Stimulated activated CD4-positive, alpha-beta T cell treated with anti-CD3 and anti-CD28 coated beads, Interleukin-4, amount 100 ng/mL, for 48 hours (primary cell): ENCODE data around the gene ARL1.
"Not testable (repeated sequence)": the region's sequence is repeated elsewhere in the genome, so short reads cannot be mapped to it uniquely, and the experiment has no call there.

Experiments
- DNase-seq, 2 donors: peaks; one replicate each; pipeline ENCODE4 v3.0.0-alpha.2; 2020; ENCODE audit warnings: low read depth in 2 of 2

The ARL1 gene

DNA sequence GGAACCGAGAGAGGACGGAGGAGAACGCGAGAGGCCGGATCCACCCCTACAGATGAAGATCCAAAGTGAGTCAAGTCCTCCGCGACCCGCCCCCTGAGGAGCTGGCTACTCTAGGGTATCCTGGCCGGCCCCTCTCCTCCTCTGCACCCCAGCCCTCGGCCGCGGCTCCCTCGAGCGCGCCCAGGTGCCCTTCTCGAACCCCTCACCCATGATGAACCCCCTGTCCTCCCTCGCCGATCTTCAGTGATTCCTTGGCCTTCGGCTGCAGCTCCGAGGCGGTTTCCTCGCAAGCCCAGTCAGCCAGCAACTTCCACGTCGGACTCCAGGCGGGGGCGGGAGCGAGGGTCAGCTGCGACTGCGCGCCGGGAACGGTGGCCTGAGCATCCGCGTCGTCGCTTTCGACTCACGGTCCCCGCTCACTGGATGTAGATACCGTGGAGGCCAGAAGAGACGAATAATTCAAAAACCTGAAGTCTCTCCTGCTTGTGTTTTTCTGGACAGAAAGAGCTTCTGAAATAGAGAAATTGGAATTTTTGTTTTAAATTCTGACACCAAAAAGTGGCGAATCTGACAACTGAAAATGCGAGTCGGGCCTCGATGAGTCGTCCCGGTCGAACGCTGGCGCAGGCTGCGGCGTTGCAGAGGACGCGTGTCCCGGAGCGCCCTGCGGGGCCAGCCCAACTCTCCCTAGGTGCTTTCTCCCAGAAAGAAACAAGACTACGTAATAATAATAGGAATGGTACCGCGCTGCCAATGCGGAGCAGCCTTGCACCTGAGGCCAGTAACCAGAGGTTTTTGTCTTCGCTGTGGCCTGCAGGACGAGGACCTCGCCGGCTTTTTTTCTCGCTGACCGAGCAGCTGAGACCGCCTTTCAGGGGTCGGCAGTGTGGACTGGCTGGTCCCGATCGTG, at the start of gene ARL1:
Gene ARL1 (minus strand): TSS at position 337 of the 910 bp plus-strand sequence. CDS start 127 bp downstream, at position 210.
- peak; percentile 76 to 82 for DNase-seq

DNA sequence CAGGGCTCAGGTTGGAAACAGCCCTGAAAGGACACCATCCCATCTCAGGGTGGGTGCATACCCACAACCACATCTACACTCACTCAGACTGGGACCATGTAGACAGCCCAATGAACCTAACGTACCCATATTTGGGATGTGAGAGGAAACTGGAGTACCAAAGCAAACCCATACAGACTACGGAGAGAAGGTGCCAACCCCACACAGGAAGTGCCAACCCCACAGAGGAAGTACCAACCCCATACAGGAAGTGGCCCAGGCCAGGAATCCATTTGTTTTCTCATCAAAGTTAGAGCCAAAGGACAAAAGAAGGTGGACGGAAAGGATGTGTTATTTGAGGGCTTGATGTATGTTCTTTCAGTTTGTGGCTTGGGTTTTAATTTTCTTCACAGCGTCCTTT, 48.1 kb upstream of the ARL1 start:
- no peak for DNase-seq

GRCh38 chr12:101441461-101442224, 34.1 kb upstream of the ARL1 start:
- DNase-seq, result no peak

DNA sequence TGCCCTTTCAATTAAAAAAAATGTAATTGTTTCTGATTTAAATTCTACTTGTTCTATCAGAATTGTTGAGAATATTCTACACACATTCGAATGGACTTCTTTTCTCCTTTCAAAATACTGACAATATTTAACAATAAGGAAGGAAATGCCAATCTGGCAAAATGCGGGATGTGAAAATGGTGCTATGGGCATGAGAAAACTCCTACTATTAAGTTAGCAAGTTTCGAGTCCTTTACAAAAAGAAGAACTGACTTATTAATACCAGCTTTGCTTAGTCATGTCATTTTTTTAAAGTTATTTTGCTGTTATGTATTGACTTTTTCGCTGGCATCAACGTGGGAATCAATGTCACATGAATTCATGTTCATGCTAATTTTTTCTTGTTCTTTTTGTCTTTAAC, 31.7 kb upstream of the ARL1 start:
- DNase-seq, result no peak

DNA sequence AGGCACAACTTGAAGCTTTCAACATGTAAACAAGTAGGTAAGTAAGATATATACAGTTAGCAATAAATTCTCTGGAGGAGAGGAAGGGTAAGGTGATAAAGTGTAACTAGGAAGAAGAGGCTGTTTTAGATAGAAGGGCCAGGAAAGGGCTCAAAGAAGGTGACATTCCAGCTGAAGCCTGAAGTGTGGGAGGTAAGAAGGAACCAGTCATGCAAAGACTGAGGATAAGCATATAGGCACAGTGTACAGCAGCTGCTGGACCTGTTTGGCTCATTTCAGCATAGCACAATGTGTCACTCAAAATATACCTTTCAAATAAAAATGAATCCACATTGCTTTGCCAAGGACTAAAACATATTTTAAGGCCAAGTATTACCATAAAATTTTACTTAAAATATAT, 28.6 kb upstream of the ARL1 start:
- DNase-seq, result no peak

GRCh38 chr12:101430456-101430855, 22.9 kb upstream of the ARL1 start:
- no peak for DNase-seq

GRCh38 chr12:101424620-101425019, 17.0 kb upstream of the ARL1 start:
- DNase-seq, result no peak

DNA sequence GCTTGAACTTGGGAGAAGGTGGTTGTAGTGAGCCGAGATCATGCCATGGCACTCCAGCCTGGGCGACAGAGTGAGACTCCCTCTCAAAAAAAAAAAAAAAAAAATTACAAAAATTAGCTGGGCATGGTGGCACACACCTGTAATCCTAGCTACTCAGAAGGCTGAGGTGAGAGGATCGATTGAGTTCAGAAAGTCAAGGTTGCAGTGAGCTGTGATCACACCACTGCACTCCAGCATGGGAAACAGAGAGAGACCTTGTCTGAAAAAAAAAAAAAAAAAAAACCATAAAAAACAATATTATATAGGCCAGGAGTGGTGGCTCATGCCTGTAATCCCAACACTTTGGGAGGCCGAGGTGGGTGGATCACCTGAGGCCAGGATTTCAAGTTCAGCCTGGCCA, 14.5 kb upstream of the ARL1 start:
- not testable (repeated sequence) for DNase-seq

DNA sequence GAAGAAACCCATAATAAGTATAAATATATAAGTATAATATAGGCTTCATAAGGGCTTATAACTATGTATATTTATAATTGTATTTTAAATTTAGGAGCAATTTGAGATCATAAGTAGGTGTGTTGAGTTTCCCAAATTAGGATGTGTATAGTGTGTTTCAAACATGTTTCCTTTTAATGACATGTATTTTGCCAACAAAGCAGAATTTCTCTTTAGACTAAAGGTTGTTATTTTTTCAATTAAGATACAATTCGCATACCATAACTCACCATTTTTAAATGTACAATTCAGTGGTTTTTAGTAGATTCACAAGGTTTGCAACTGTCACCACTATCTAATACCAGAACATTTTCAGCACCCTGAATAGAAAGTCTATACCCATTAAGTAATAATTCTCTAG, 7.7 kb upstream of the ARL1 start:
- no peak for DNase-seq

DNA sequence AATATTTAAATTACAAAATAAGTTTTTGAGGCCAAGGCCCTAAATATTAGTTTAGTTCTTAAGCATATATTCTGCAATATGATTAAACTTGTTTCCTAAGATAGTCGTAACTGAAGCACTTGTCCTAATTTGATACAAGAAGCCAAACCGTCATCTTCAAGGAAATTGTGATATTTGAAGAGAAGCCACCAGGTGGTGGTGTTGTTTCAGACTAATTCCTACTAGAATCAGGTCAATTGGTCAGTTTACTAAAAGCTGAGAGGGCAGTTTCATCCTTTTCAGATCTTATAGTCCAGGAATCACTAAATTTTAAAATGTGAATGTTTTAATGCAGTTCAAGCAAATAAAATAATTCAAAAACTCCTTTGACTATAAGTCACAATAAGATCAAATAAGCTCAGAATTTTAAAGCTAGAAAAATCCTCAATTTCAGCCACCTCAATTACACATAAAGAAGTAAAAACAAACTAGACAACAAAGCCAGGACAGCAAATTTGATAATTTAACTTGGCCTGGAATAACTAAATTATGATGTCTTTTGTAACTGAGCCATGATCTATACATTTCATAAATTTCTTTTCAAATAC, 7.1 kb upstream of the ARL1 start:
- DNase-seq, result no peak

DNA sequence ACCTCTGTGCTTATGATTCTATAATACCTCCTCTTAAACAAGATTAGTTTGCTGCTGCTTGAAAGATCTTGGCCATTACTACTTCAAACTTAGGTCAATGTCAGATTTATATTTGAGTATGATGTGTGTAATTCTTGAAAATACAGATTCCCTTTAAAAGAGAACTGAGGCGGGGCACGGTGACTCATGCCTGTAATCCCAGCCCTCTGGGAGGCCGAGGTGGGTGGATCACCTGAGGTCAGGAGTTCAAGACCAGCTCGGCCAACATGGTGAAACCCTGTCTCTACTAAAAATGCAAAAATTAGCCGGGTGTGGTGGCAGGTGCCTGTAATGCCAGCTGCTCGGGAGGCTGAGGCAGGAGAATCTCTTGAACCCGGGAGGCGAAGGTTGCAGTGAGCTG, 2.6 kb upstream of the ARL1 start:
- DNase-seq, result not testable (repeated sequence)

DNA sequence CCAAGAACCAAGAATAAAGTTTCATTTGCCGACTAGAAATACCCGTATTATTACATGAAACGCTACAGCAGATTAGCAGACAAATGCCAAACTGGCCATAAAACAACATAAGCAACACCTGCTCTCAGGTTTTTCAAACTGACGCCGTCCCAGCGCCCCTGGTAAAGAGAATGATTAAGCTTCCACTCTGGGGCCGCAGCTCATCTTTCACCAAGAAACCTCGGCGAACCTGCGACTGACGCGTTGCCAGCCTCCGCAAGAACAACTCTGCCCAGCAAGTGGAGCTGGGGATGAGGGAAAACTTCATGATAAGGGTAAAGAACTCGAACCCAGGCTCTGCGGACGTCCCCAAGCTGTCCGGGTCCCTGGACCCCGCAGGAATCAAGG, 530 bp downstream of the ARL1 start:
- no peak for DNase-seq

DNA sequence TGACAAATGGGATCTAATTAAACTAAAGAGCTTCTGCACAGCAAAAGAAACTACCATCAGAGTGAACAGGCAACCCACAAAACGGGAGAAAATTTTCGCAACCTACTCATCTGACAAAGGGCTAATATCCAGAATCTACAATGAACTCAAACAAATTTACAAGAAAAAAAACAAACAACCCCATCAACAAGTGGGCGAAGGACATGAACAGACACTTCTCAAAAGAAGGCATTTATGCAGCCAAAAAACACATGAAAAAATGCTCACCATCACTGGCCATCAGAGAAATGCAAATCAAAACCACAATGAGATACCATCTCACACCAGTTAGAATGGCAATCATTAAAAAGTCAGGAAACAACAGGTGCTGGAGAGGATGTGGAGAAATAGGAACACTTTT, 16.4 kb downstream of the ARL1 start:
- not testable (repeated sequence) for DNase-seq

GRCh38 chr12:101379149-101379548, 28.4 kb downstream of the ARL1 start:
- DNase-seq, result no peak

GRCh38 chr12:101375573-101375972, 32.0 kb downstream of the ARL1 start:
- no peak for DNase-seq

DNA sequence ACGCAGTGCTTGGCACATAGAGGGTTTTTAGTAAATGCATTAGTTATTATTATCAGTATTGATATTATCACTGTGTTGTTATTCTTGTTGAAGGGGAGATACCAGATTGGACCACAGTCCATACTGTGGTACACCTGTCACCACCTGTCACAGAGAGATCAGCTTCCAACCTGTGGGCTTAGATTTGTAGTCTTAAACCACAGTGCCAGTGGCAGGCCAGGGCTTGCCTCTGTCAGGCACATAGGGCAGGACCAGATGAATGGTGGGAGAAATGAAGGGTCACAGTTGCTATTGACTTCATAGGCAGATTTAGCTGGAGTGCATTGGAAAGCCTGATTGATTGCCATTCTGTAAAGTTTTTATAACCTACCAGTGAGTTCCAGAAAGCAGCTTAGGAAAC, 35.1 kb downstream of the ARL1 start:
- no peak for DNase-seq

GRCh38 chr12:101368016-101368415, 39.6 kb downstream of the ARL1 start:
- DNase-seq, result no peak

DNA sequence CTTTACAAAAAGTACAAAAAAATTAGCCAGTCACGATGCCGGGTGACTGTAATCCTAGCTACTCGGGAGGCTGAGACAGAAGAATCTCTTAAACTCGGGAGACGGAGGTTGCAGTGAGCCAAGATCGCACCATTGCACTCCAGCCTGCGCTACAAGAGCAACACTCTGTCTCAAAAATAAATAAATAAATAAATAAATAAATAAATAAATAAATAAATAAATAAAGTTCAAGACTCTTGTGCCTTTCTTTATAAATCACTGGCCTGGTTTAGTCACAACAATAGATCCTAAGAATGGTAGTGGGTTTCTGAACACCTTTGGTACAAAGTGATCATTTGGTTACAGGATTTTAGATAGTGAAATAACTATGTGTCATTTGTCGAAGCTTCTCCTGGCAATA, 46.1 kb downstream of the ARL1 start:
- no peak for DNase-seq

- no peak for DNase-seq
These were observed 50.8 kb downstream of the ARL1 start for GRCh38 chr12:101356794-101357193.

- DNase-seq, result no peak
These were observed 55.9 kb downstream of the ARL1 start for GRCh38 chr12:101351682-101352081.

DNA sequence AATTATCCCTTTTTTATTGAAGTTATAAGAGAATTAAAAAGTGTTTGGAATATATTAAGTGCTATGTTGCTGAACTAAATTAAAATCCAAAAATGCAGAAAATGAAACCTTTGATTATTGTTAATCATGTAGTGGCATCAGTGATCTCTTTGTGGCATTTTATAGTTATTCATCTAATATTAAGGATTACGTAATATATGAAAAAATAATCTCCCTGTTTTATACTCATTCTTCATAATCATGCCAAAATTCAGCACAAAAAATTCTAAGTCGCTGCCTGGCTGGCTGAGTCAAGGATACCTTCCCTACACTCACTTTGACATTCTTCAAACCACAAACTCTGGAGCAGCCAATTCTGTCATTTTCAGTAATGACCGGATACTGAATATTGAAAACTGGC, 63.7 kb downstream of the ARL1 start:
- DNase-seq, result no peak
